PFSK-1 (cell line): Measurements from ENCODE around the gene SMAD3.

Experiments used
- POLR2AphosphoS5 ChIP-seq: IDR thresholded peaks from 2 replicates; pipeline ENCODE4 v1.6.1; 2012; ENCODE audit warnings: low read depth, mild to moderate bottlenecking, control low read depth, low read length, moderate library complexity
- REST ChIP-seq, 2 experiments: IDR thresholded peaks; 2 replicates each; pipeline versions ENCODE4 v1.6.1 to v1.8.0; 2011 to 2012; ENCODE audit warnings: low read depth in 2 of 2, low read length in 2 of 2, control low read depth in 1 of 2, inconsistent platforms in 1 of 2, mild to moderate bottlenecking in 1 of 2, moderate library complexity in 1 of 2; ENCODE audit not compliant: insufficient read depth in 1 of 2
- SIN3A ChIP-seq: IDR thresholded peaks from 2 replicates; pipeline ENCODE4 v1.6.1; 2012; ENCODE audit warnings: mild to moderate bottlenecking, low read length, moderate library complexity, borderline replicate concordance; ENCODE audit not compliant: insufficient read depth
- TAF1 ChIP-seq: IDR thresholded peaks from 2 replicates; pipeline ENCODE4 v1.6.1; 2012; ENCODE audit warnings: low read length, control low read depth, borderline replicate concordance; ENCODE audit not compliant: insufficient read depth

DNA sequence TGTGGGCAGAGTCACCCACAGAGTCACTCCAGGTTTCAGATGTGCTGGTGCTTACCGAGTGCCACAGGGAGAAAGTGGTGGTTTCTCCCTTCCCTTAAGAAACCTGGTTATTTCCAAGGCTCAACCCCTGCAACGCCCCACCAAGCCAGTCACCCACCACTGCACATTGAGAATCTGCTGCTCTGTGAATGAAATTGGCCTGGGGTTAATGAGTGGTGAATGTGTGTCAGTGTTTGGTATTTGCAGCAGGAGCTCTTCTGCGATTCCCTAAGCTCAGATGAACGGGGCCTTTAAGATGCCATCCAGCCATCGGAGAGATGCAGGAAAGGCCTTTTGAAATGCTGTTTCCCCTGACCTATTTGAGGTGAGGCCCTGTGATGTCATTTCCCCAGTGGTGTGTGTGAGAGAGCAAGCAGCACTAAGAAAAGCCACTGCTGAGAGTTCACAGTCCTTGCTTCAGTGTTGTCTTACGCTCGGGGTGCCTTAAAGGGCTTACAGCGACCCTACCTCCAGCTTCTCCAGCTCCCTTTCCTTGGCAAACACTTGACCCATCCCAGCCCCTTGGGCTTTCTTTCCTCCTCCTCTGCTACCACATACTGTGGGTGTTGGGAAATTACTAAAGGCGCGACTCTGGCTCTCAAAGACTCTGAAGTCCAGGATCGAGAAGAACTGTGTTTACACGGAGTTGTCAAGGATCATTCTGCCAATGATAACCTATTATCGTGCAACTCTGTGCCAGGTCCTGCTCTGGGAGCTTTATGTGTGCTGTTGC is 68.9 kb downstream of the SMAD3 start:
- TF ChIP-seq REST (IDR thresholded peaks at IDR 0.05; ENCODE audit: insufficient read depth in 1 of 2, low read depth in 2 of 2, low read length in 2 of 2) (no peak), POLR2AphosphoS5 (no peak), TAF1 (peak; percentile 9; the same call in 1 of the 2 replicates), SIN3A (no peak)
